C4-2B (cell line): Measurements from ENCODE around the gene IRF2BP1.

Experiments
- ZFX ChIP-seq: fragments of 450-650 bp; IDR thresholded peaks from 2 replicates; pipeline ENCODE4 v1.6.1; 2017
- TF ChIP-seq, protein P1 (sequence below): fragments of 450-650 bp; conservative IDR thresholded peaks from 2 replicates; pipeline ENCODE4 v1.5.1; 2017; ENCODE audit warnings: mild to moderate bottlenecking

- TF ChIP-seq, protein P1, sequence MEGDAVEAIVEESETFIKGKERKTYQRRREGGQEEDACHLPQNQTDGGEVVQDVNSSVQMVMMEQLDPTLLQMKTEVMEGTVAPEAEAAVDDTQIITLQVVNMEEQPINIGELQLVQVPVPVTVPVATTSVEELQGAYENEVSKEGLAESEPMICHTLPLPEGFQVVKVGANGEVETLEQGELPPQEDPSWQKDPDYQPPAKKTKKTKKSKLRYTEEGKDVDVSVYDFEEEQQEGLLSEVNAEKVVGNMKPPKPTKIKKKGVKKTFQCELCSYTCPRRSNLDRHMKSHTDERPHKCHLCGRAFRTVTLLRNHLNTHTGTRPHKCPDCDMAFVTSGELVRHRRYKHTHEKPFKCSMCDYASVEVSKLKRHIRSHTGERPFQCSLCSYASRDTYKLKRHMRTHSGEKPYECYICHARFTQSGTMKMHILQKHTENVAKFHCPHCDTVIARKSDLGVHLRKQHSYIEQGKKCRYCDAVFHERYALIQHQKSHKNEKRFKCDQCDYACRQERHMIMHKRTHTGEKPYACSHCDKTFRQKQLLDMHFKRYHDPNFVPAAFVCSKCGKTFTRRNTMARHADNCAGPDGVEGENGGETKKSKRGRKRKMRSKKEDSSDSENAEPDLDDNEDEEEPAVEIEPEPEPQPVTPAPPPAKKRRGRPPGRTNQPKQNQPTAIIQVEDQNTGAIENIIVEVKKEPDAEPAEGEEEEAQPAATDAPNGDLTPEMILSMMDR = no peak
- TF ChIP-seq ZFX = no peak
Measured at GRCh38 chr19:45917421-45918091, 31.6 kb upstream of the IRF2BP1 start.
